Subcutaneous adipose tissue (tissue), 4 donors: ENCODE results near the gene UBE3B. TPM values are rescaled to one million over a fixed set of nuclear protein-coding genes. Genes with fewer than 3 reads are reported as not detected.

ENCODE experiments used
- total RNA-seq, 4 donors: library from RNA; depleted of rRNA; stranded (reverse); fragments of >200 nt; gene quantifications; one replicate each; pipeline ENCODE4 v1.1.0, GENCODE V29; 2016
- TF ChIP-seq, protein P1 (sequence below): fragments of 450-650 bp; IDR thresholded peaks from one replicate; pipeline ENCODE4 v1.5.1; 2016; ENCODE audit warnings: low read depth, mild to moderate bottlenecking, control low read depth, antibody characterized with exemption, moderate library complexity

The UBE3B gene
- total RNA-seq, 4 donors from 2014 or later, result 31.8 to 88.5 (median 45.4) TPM

GRCh38 chr12:109451400-109451799 is 26.0 kb upstream of the UBE3B start:
- TF ChIP-seq, protein P1, sequence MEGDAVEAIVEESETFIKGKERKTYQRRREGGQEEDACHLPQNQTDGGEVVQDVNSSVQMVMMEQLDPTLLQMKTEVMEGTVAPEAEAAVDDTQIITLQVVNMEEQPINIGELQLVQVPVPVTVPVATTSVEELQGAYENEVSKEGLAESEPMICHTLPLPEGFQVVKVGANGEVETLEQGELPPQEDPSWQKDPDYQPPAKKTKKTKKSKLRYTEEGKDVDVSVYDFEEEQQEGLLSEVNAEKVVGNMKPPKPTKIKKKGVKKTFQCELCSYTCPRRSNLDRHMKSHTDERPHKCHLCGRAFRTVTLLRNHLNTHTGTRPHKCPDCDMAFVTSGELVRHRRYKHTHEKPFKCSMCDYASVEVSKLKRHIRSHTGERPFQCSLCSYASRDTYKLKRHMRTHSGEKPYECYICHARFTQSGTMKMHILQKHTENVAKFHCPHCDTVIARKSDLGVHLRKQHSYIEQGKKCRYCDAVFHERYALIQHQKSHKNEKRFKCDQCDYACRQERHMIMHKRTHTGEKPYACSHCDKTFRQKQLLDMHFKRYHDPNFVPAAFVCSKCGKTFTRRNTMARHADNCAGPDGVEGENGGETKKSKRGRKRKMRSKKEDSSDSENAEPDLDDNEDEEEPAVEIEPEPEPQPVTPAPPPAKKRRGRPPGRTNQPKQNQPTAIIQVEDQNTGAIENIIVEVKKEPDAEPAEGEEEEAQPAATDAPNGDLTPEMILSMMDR, result no peak

GRCh38 chr12:109452489-109452888 is 24.9 kb upstream of the UBE3B start:
- TF ChIP-seq, protein P1, result no peak

GRCh38 chr12:109455706-109456105 is 21.7 kb upstream of the UBE3B start:
- TF ChIP-seq, protein P1, result no peak

DNA sequence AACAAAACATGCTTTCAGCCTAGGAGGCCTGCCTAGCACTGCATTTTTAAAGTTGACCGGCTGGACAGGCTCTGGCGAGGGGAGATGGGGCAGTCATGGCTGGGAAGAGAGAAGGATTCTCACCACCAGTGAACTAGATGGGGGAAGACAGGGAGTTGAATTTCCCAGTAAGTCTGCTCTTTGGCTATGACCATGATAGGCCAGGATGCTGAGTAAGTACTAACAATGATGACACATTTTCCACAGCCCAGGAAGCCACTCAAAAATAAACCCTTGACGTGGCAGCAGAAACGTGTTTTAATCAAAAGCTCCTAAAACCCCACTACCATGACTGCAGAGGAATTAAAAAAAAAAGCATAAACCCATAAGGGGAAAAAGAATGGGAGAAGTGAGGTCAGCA is 19.3 kb upstream of the UBE3B start:
- TF ChIP-seq, protein P1, result no peak

- TF ChIP-seq, protein P1, result no peak
These were observed 18.6 kb upstream of the UBE3B start for GRCh38 chr12:109458771-109459208.

DNA sequence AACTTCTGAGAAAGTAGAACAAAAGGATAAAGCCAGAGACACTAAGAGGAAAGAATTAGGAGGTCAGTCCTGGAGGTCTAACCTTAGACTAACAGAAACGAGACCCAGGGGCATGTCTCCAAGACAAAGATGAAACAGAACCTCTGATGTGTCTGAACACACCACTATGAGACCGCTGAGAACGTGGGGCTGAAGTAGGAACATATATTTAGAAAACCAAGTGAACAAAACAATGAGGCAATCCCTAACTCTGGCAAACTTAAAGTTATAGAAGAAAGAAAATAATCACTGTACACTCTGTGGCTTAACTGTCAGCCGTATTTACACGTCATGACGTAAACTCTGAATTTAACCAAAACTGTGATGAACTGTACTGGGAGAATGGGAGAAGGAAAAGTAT is 18.2 kb upstream of the UBE3B start:
- TF ChIP-seq, protein P1, result no peak

DNA sequence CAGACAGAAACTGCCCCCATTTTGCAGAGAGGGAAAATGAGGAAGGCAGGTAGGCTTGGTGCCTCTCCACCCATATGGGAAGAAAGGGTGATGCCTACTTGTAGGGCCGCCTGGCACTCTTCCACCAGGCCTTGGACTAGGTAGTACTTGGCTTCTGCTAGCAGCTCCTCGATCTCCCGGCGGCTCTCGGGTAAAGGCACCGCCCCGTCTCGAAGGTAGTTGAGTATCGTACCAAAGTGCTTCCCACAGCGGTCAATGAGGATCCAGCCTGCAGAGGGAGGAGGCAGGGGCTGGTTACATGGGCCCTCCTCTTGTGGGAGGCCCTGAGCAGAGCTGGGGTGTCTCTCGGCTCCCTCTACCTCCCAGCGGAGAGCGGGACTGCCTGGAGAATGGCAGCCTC is 16.9 kb upstream of the UBE3B start:
- TF ChIP-seq, protein P1, result no peak
